IMR-90 (cell line): ENCODE results near the gene RPS6KA4.

ENCODE experiments used
- BHLHE40 ChIP-seq: fragments of 150-350 bp; IDR thresholded peaks from 2 replicates; pipeline ENCODE4 v1.6.1; 2016; ENCODE audit warnings: mild to moderate bottlenecking, low read depth, low read length
- MAZ ChIP-seq: IDR thresholded peaks from 2 replicates; pipeline ENCODE4 v1.6.1; 2012; ENCODE audit warnings: low read depth, mild to moderate bottlenecking, low read length, improper control_type of control experiment, moderate library complexity, borderline replicate concordance
- POLR2A ChIP-seq: IDR thresholded peaks from 2 replicates; pipeline ENCODE4 v1.6.1; 2012; ENCODE audit warnings: mild to moderate bottlenecking, low read depth, low read length
- RAD21 ChIP-seq: IDR thresholded peaks from 2 replicates; pipeline ENCODE4 v1.6.1; 2012; ENCODE audit warnings: low read length, improper control_type of control experiment
- RCOR1 ChIP-seq: IDR thresholded peaks from 2 replicates; pipeline ENCODE4 v1.6.1; 2012; ENCODE audit warnings: mild to moderate bottlenecking, low read length, improper control_type of control experiment; ENCODE audit not compliant: insufficient replicate concordance
- SMC3 ChIP-seq: fragments of 150-350 bp; IDR thresholded peaks from 2 replicates; pipeline ENCODE4 v1.6.1; 2016; ENCODE audit warnings: low read depth, mild to moderate bottlenecking, antibody characterized with exemption, low read length, moderate library complexity
- TF ChIP-seq, protein P1 (sequence below): conservative IDR thresholded peaks from 2 replicates; pipeline ENCODE4 v1.5.1; 2012; ENCODE audit warnings: mild to moderate bottlenecking, low read depth, low read length, improper control_type of control experiment
- TF ChIP-seq, protein P2 (sequence below): fragments of 150-350 bp; IDR thresholded peaks from 2 replicates; pipeline ENCODE4 v1.6.1; 2017; ENCODE audit warnings: mild to moderate bottlenecking, antibody characterized with exemption, low read length, low read depth

- TF ChIP-seq, protein P1, sequence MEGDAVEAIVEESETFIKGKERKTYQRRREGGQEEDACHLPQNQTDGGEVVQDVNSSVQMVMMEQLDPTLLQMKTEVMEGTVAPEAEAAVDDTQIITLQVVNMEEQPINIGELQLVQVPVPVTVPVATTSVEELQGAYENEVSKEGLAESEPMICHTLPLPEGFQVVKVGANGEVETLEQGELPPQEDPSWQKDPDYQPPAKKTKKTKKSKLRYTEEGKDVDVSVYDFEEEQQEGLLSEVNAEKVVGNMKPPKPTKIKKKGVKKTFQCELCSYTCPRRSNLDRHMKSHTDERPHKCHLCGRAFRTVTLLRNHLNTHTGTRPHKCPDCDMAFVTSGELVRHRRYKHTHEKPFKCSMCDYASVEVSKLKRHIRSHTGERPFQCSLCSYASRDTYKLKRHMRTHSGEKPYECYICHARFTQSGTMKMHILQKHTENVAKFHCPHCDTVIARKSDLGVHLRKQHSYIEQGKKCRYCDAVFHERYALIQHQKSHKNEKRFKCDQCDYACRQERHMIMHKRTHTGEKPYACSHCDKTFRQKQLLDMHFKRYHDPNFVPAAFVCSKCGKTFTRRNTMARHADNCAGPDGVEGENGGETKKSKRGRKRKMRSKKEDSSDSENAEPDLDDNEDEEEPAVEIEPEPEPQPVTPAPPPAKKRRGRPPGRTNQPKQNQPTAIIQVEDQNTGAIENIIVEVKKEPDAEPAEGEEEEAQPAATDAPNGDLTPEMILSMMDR: no peak
- TF ChIP-seq RCOR1 (no peak), POLR2A (no peak), RAD21 (no peak), SMC3 (no peak), MAZ (no peak), BHLHE40 (no peak)
- TF ChIP-seq, protein P2, sequence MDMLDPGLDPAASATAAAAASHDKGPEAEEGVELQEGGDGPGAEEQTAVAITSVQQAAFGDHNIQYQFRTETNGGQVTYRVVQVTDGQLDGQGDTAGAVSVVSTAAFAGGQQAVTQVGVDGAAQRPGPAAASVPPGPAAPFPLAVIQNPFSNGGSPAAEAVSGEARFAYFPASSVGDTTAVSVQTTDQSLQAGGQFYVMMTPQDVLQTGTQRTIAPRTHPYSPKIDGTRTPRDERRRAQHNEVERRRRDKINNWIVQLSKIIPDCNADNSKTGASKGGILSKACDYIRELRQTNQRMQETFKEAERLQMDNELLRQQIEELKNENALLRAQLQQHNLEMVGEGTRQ: no peak
These were observed 17.5 kb upstream of the RPS6KA4 start for GRCh38 chr11:64341429-64341828.
